C4-2B (cell line): Measurements from ENCODE around the gene GIMAP4.
"Not testable (repeated sequence)": the region's sequence is repeated elsewhere in the genome, so short reads cannot be mapped to it uniquely, and the experiment has no call there.

Experiments
- H3K27ac ChIP-seq: fragments of 450-650 bp; 2 replicates; pipeline ENCODE4 v1.5.1; 2017
- CTCF ChIP-seq: fragments of 450-650 bp; conservative IDR thresholded peaks from 2 replicates; pipeline ENCODE4 v1.5.1; 2017; ENCODE audit warnings: mild to moderate bottlenecking
- ZFX ChIP-seq: fragments of 450-650 bp; IDR thresholded peaks from 2 replicates; pipeline ENCODE4 v1.6.1; 2017

Gene GIMAP4

GRCh38 chr7:150585199-150585598, 18.0 kb downstream of the GIMAP4 start:
- no peak overlapping the region for H3K27ac ChIP-seq
- no peak for TF ChIP-seq ZFX
- TF ChIP-seq CTCF, result no peak

- no peak overlapping the region; the same call in 1 of the 2 replicates for H3K27ac ChIP-seq
- TF ChIP-seq ZFX, result no peak
- no peak for TF ChIP-seq CTCF
These were observed 19.0 kb downstream of the GIMAP4 start for GRCh38 chr7:150586068-150586784.

- TF ChIP-seq CTCF, result no peak
- no peak for TF ChIP-seq ZFX
- H3K27ac ChIP-seq, result no peak overlapping the region; the same call in 1 of the 2 replicates
These were observed 19.6 kb downstream of the GIMAP4 start for GRCh38 chr7:150586785-150587152.

GRCh38 chr7:150587551-150587950, 20.4 kb downstream of the GIMAP4 start:
- TF ChIP-seq CTCF (no peak), ZFX (no peak)

GRCh38 chr7:150594805-150595204, 27.6 kb downstream of the GIMAP4 start:
- TF ChIP-seq CTCF (no peak), ZFX (no peak)
- no peak overlapping the region for H3K27ac ChIP-seq

More at GRCh38 chr7:150587551-150587950, 20.4 kb downstream of the GIMAP4 start:
- H3K27ac ChIP-seq, result no peak overlapping the region

GRCh38 chr7:150595361-150595760, 28.2 kb downstream of the GIMAP4 start:
- TF ChIP-seq ZFX (no peak), CTCF (no peak)
- no peak overlapping the region for H3K27ac ChIP-seq

GRCh38 chr7:150603600-150603999, 36.4 kb downstream of the GIMAP4 start:
- H3K27ac ChIP-seq, result not testable (repeated sequence)

- TF ChIP-seq CTCF (no peak), ZFX (no peak)
- H3K27ac ChIP-seq, result no peak overlapping the region
These were observed 43.0 kb downstream of the GIMAP4 start for GRCh38 chr7:150610233-150610632.
